ENCODE results near the gene TEKTIP1.
"Not testable (repeated sequence)": the region's sequence is repeated elsewhere in the genome, so short reads cannot be mapped to it uniquely, and the experiment has no call there.

DNA sequence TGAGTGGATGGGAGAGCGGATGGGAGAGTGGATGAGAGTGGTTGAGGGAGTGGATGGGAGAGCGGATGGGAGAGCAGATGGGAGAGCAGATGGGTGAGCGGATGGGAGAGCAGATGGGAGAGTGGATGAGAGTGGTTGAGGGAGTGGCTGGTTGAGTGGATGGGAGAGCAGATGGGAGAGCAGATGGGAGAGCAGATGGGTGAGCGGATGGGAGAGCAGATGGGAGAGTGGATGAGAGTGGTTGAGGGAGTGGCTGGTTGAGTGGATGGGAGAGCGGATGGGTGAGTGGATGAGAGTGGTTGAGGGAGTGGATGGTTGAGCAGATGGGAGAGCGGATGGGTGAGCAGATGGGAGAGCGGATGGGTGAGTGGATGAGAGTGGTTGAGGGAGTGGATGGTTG is 9.7 kb upstream of the TEKTIP1 start:
- TF ChIP-seq, protein P1, sequence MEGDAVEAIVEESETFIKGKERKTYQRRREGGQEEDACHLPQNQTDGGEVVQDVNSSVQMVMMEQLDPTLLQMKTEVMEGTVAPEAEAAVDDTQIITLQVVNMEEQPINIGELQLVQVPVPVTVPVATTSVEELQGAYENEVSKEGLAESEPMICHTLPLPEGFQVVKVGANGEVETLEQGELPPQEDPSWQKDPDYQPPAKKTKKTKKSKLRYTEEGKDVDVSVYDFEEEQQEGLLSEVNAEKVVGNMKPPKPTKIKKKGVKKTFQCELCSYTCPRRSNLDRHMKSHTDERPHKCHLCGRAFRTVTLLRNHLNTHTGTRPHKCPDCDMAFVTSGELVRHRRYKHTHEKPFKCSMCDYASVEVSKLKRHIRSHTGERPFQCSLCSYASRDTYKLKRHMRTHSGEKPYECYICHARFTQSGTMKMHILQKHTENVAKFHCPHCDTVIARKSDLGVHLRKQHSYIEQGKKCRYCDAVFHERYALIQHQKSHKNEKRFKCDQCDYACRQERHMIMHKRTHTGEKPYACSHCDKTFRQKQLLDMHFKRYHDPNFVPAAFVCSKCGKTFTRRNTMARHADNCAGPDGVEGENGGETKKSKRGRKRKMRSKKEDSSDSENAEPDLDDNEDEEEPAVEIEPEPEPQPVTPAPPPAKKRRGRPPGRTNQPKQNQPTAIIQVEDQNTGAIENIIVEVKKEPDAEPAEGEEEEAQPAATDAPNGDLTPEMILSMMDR (IDR thresholded peaks at IDR 0.05) = not testable (repeated sequence)
- TF ChIP-seq, protein P2, sequence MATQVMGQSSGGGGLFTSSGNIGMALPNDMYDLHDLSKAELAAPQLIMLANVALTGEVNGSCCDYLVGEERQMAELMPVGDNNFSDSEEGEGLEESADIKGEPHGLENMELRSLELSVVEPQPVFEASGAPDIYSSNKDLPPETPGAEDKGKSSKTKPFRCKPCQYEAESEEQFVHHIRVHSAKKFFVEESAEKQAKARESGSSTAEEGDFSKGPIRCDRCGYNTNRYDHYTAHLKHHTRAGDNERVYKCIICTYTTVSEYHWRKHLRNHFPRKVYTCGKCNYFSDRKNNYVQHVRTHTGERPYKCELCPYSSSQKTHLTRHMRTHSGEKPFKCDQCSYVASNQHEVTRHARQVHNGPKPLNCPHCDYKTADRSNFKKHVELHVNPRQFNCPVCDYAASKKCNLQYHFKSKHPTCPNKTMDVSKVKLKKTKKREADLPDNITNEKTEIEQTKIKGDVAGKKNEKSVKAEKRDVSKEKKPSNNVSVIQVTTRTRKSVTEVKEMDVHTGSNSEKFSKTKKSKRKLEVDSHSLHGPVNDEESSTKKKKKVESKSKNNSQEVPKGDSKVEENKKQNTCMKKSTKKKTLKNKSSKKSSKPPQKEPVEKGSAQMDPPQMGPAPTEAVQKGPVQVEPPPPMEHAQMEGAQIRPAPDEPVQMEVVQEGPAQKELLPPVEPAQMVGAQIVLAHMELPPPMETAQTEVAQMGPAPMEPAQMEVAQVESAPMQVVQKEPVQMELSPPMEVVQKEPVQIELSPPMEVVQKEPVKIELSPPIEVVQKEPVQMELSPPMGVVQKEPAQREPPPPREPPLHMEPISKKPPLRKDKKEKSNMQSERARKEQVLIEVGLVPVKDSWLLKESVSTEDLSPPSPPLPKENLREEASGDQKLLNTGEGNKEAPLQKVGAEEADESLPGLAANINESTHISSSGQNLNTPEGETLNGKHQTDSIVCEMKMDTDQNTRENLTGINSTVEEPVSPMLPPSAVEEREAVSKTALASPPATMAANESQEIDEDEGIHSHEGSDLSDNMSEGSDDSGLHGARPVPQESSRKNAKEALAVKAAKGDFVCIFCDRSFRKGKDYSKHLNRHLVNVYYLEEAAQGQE (IDR thresholded peaks at IDR 0.05; ENCODE audit: insufficient read depth in 1 of 2, low read depth in 2 of 2, low read length in 1 of 2) = not testable (repeated sequence)
